ENCODE measurements around the gene TNRC6B.

DNA sequence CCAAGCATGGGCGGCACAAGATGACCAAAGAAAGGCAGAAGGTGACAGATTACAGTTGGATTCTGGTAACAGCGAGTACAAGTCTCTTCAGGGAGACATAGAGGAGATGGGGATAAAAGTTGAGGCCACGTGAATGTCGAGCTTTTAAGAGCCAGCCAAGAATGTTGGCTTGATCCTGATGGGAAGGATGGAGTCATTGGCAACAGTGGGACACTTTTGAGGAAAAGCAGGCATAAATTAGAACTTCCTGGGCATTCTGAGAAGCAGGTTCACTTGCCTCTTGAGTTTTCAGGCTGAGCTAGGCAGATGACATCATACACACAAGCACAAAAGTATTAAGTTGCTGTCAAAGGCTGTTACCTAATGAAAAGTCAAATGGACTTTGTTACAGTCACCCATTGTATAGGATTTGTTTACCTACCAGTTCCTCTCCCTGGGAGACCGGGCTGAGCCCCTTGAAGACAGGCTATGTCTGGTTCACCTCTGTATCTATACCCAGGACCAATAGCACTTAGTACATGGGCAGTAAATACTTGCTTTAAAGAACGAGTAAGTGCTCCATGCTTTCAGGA, 41.1 kb downstream of the TNRC6B start:
- TF ChIP-seq EZH2phosphoT487 (IDR thresholded peaks at IDR 0.05; ENCODE audit: unreplicated experiment) (no peak), EZH2 (IDR thresholded peaks at IDR 0.05; ENCODE audit: low read depth, unreplicated experiment) (no peak), ZNF331 (CRISPR knock-in tag; IDR thresholded peaks at IDR 0.05; ENCODE audit: low read depth) (no peak), POLR2AphosphoS5 (IDR thresholded peaks at IDR 0.05; ENCODE audit: low read depth) (no peak), REST (IDR thresholded peaks at IDR 0.05; ENCODE audit: unreplicated experiment) (no peak), ETS1 (IDR thresholded peaks at IDR 0.05) (no peak), NANOG (IDR thresholded peaks at IDR 0.05; ENCODE audit: borderline replicate concordance) (no peak), STAT1 (IDR thresholded peaks at IDR 0.05; ENCODE audit: unreplicated experiment) (no peak)
- TF ChIP-seq, protein P1, sequence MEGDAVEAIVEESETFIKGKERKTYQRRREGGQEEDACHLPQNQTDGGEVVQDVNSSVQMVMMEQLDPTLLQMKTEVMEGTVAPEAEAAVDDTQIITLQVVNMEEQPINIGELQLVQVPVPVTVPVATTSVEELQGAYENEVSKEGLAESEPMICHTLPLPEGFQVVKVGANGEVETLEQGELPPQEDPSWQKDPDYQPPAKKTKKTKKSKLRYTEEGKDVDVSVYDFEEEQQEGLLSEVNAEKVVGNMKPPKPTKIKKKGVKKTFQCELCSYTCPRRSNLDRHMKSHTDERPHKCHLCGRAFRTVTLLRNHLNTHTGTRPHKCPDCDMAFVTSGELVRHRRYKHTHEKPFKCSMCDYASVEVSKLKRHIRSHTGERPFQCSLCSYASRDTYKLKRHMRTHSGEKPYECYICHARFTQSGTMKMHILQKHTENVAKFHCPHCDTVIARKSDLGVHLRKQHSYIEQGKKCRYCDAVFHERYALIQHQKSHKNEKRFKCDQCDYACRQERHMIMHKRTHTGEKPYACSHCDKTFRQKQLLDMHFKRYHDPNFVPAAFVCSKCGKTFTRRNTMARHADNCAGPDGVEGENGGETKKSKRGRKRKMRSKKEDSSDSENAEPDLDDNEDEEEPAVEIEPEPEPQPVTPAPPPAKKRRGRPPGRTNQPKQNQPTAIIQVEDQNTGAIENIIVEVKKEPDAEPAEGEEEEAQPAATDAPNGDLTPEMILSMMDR (conservative IDR thresholded peaks at IDR 0.05; ENCODE audit: low read depth in 2 of 2) = no peak

Data from GM23338 (cell line).